HCT116 (cell line): Measurements from ENCODE around the gene CHST3. TPM values are rescaled to one million over a fixed set of nuclear protein-coding genes. Genes with fewer than 3 reads are reported as not detected.

ENCODE experiments used
- ATAC-seq: fragments of 200-7000 bp; cut with Tn5 transposase; 2 replicates; pipeline ENCODE4 v1.9.1; 2020; ENCODE audit warnings: mild to moderate bottlenecking, moderate library complexity
- BruUV-seq: library from RNA; stranded (reverse); fragments of 400-500 nt; replicated peaks from 2 replicates; lab custom pipeline; 2021; lab: Mats Ljungman, UMichigan
- CTCF ChIA-PET: fragments of 300-600 bp; sonication (Branson Sonifier 250); formaldehyde crosslinking; loops from one replicate; lab custom pipeline; 2021; ENCODE audit warnings: antibody characterized with exemption; lab: Charles Lee
- POLR2A ChIA-PET: fragments of 300-600, 350-600 bp; sonication (Branson Sonifier 250); formaldehyde crosslinking; loops from one replicate; lab custom pipeline; 2021; ENCODE audit warnings: antibody characterized with exemption; lab: Charles Lee
- RAD21 ChIA-PET, 2 experiments: fragments of 300-600 bp; sonication (Branson Sonifier 250); formaldehyde crosslinking; loops; one replicate each; lab custom pipeline; 2023; ENCODE audit warnings: low total read pairs in 2 of 2; ENCODE audit not compliant: uncharacterized antibody in 2 of 2, unreplicated experiment in 2 of 2, low non-redundant PET in 1 of 2; lab: Charles Lee
- DNase-seq: peaks from one replicate; pipeline ENCODE4 v3.0.0-alpha.2; 2010; ENCODE audit warnings: low read depth, low spot score
- H2AFZ ChIP-seq: fragments of 200-600 bp; shearing (Covaris generic), sonication (generic); 2 replicates; pipeline ENCODE4 v1.6.1; 2017; ENCODE audit warnings: low read depth, mixed run types, mixed read lengths, antibody characterized with exemption, low read length; ENCODE audit not compliant: poor library complexity, severe bottlenecking
- H3K27ac ChIP-seq: 2 replicates; pipeline ENCODE4 v1.5.1; 2012; ENCODE audit warnings: low read depth, low read length
- H3K27me3 ChIP-seq: fragments of 200-600 bp; sonication (generic); 2 replicates; pipeline ENCODE4 v1.6.1; 2016; ENCODE audit warnings: mixed run types, low read length, mixed read lengths; ENCODE audit not compliant: insufficient read depth
- H3K36me3 ChIP-seq, 2 experiments: fragments of 200-500 bp in 1 of 2; fragments of 200-600 bp in 1 of 2; sonication (Bioruptor generic) in 1 of 2; sonication (generic) in 1 of 2; 2 replicates each; pipeline versions ENCODE4 v1.5.1 to v1.6.1; 2014 to 2016; ENCODE audit warnings: low read length in 2 of 2, inconsistent platforms in 1 of 2, mixed read lengths in 1 of 2, mixed run types in 1 of 2; ENCODE audit not compliant: insufficient read depth in 2 of 2, control insufficient read depth in 1 of 2
- H3K4me1 ChIP-seq, 2 experiments: fragments of 200-600 bp in 1 of 2; sonication (generic) in 1 of 2; 2 replicates each; pipeline versions ENCODE4 v1.5.1 to v1.6.1; 2012 to 2017; ENCODE audit warnings: low read length in 2 of 2, inconsistent platforms in 1 of 2, mild to moderate bottlenecking in 1 of 2, mixed read lengths in 1 of 2, mixed run types in 1 of 2, moderate library complexity in 1 of 2; ENCODE audit not compliant: insufficient read depth in 2 of 2, control insufficient read depth in 1 of 2
- H3K4me2 ChIP-seq: fragments of 200-600 bp; sonication (generic); 2 replicates; pipeline ENCODE4 v1.6.1; 2017; ENCODE audit warnings: mixed run types, low read length, mixed read lengths
- H3K4me3 ChIP-seq, 2 experiments: fragments of 200-600 bp in 1 of 2; sonication (generic) in 1 of 2; replicated peaks in 1 of 2; 2 replicates each; pipeline ENCODE4 v1.5.1; 2011 to 2016; ENCODE audit warnings: low read length in 2 of 2, control low read depth in 1 of 2, low read depth in 1 of 2, mild to moderate bottlenecking in 1 of 2, mixed read lengths in 1 of 2, mixed run types in 1 of 2
- H3K79me2 ChIP-seq: fragments of 200-600 bp; sonication (generic); 2 replicates; pipeline ENCODE4 v1.6.1; 2017; ENCODE audit warnings: mild to moderate bottlenecking, mixed run types, low read length, moderate library complexity, mixed read lengths; ENCODE audit not compliant: insufficient read depth
- H3K9ac ChIP-seq: fragments of 200-600 bp; sonication (generic); 2 replicates; pipeline ENCODE4 v1.6.1; 2016; ENCODE audit warnings: low read length, mixed read lengths
- H3K9me2 ChIP-seq: fragments of 200-600 bp; sonication (generic), shearing (Covaris generic); 2 replicates; pipeline ENCODE4 v1.6.1; 2017; ENCODE audit warnings: mixed run types, mild to moderate bottlenecking, moderate library complexity; ENCODE audit not compliant: insufficient read depth
- H3K9me3 ChIP-seq, 2 experiments: fragments of 200-500 bp in 1 of 2; fragments of 200-600 bp in 1 of 2; sonication (Bioruptor generic) in 1 of 2; sonication (generic) in 1 of 2; 2 replicates each; pipeline ENCODE4 v1.6.1; 2014 to 2017; ENCODE audit warnings: low read length in 2 of 2, mixed read lengths in 2 of 2, inconsistent platforms in 1 of 2, low read depth in 1 of 2, mild to moderate bottlenecking in 1 of 2, mixed run types in 1 of 2, moderate library complexity in 1 of 2; ENCODE audit not compliant: control insufficient read depth in 1 of 2, insufficient read depth in 1 of 2
- H4K20me1 ChIP-seq: fragments of 200-600 bp; sonication (generic), shearing (Covaris generic); 2 replicates; pipeline ENCODE4 v1.6.1; 2017; ENCODE audit warnings: mixed run types, mild to moderate bottlenecking, moderate library complexity; ENCODE audit not compliant: insufficient read depth
- CEBPB ChIP-seq: IDR thresholded peaks from 2 replicates; pipeline ENCODE4 v1.6.1; 2012; ENCODE audit warnings: low read depth
- EZH2phosphoT487 ChIP-seq: fragments of 200-600 bp; IDR thresholded peaks from 2 replicates; pipeline ENCODE4 v1.6.1; 2018; ENCODE audit warnings: antibody characterized with exemption, borderline replicate concordance
- JUND ChIP-seq: IDR thresholded peaks from 2 replicates; pipeline ENCODE4 v1.6.1; 2012
- POLR2AphosphoS5 ChIP-seq: IDR thresholded peaks from 2 replicates; pipeline ENCODE4 v1.6.1; 2011; ENCODE audit warnings: mild to moderate bottlenecking, low read depth, low read length, moderate library complexity
- RAD21 ChIP-seq: IDR thresholded peaks from 2 replicates; pipeline ENCODE4 v1.6.1; 2012; ENCODE audit warnings: low read depth, mild to moderate bottlenecking
- ZFX ChIP-seq: fragments of 450-650 bp; IDR thresholded peaks from 2 replicates; pipeline ENCODE4 v1.6.1; 2017
- intact Hi-C: fragments of 100-400 bp; cut with micrococcal nuclease; formaldehyde crosslinking; loops from 2 replicates; pipeline ENCODE4 v1.10.0; 2022
- total RNA-seq: library from RNA; stranded (reverse); gene quantifications from one replicate; pipeline ENCODE4 v1.2.1, GENCODE V29; 2021; ENCODE audit not compliant: unreplicated experiment
- TF ChIP-seq, protein P1 (sequence below), 3 experiments: fragments of 200-600 bp in 1 of 3; sonication (generic) in 1 of 3; IDR thresholded peaks in 2 of 3; conservative IDR thresholded peaks in 1 of 3; 2 replicates each; pipeline ENCODE4 v1.5.1; 2012 to 2017; ENCODE audit warnings: low read depth in 2 of 3, low read length in 2 of 3, antibody characterized with exemption in 1 of 3, borderline replicate concordance in 1 of 3, control low read depth in 1 of 3, mild to moderate bottlenecking in 1 of 3, mixed read lengths in 1 of 3, mixed run types in 1 of 3, moderate library complexity in 1 of 3; ENCODE audit not compliant: insufficient read depth in 1 of 3

The CHST3 gene
- total RNA-seq, 1 experiment from 2014 or later: 10.6 TPM

DNA sequence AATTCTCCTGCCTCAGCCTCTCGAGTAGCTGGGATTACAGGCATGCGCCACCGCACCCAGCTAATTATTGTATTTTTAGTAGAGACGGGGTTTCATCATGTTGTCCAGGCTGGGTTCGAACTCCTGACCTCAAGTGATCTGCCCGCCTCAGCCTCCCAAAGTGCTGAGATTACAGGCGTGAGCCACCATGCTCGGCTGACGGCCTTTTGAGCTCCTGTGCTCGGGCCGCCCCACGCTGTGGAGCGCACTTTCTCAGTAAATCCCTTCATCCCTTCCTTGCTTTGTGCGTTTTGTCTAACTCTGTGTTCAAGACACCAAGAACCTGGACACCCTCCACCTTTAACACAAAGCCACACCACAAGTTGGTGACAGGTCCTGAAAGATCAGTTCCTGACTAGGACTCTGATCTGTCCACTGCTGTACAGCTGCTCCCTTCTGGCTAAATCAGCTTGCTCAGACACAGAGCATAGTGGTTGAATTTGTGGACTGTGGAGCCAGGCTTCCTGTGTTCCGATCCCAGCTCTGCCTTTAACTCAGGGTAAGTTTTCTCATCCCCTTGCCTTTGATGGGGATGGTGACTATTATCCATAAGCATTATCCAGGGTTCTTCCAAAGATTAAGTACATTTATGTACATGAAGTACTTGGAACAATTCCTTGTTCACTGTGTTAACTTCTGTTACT lies 20.1 kb downstream of the CHST3 start:
- Histone ChIP-seq H3K9ac (no peak overlapping the region), H4K20me1 (no peaks in the 10 kb centered on the region), H3K4me1 (no peaks in the 10 kb centered on the region), H3K27me3 (no peaks in the 10 kb centered on the region), H3K79me2 (peaks cover 27% of the 10 kb centered on the region), H2AFZ (no peak overlapping the region), H3K36me3 (no peaks in the 10 kb centered on the region; a peak in 1 of 4 replicates), H3K9me3 (peaks cover 0 to 8% of the 10 kb centered on the region in 2 experiments; a peak in 1 of 4 replicates), H3K4me3 (no peak overlapping the region), H3K9me2 (no peaks in the 10 kb centered on the region), H3K27ac (no peak overlapping the region), H3K4me2 (no peak overlapping the region)
- CTCF ChIA-PET: interaction anchor here (0.9 to 1.0 kb wide), 2 partner anchors 64 to 88 kb away, joined by 3 to 4 read pairs; no protein-coding TSS in a partner anchor
- POLR2A ChIA-PET: no interaction called here
- RAD21 ChIA-PET: no interaction called here
- ATAC-seq (no peak), DNase-seq (no peak)
- intact Hi-C loops: no loop called here
- TF ChIP-seq, protein P1, sequence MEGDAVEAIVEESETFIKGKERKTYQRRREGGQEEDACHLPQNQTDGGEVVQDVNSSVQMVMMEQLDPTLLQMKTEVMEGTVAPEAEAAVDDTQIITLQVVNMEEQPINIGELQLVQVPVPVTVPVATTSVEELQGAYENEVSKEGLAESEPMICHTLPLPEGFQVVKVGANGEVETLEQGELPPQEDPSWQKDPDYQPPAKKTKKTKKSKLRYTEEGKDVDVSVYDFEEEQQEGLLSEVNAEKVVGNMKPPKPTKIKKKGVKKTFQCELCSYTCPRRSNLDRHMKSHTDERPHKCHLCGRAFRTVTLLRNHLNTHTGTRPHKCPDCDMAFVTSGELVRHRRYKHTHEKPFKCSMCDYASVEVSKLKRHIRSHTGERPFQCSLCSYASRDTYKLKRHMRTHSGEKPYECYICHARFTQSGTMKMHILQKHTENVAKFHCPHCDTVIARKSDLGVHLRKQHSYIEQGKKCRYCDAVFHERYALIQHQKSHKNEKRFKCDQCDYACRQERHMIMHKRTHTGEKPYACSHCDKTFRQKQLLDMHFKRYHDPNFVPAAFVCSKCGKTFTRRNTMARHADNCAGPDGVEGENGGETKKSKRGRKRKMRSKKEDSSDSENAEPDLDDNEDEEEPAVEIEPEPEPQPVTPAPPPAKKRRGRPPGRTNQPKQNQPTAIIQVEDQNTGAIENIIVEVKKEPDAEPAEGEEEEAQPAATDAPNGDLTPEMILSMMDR (IDR thresholded peaks at IDR 0.05 in 2 of 3, conservative IDR thresholded peaks at IDR 0.05 in 1 of 3; ENCODE audit: borderline replicate concordance in 1 of 3, insufficient read depth in 1 of 3, low read depth in 2 of 3, low read length in 2 of 3): no peak
- TF ChIP-seq ZFX (no peak), JUND (no peak), POLR2AphosphoS5 (no peak), CEBPB (no peak), RAD21 (no peak), EZH2phosphoT487 (no peak)
- BruUV-seq: no TSS peak
